HG03442 (cell line): ENCODE measurements around the gene ALG8.
A peak's percentile ranks its signal among the peaks of the same experiment; 100 is the strongest.
"Not testable (repeated sequence)": the region's sequence is repeated elsewhere in the genome, so short reads cannot be mapped to it uniquely, and the experiment has no call there.

Source experiments
- ATAC-seq: cut with Tn5 transposase; IDR thresholded peaks from one replicate; pipeline ENCODE4 v1.9.1; 2021; ENCODE audit warnings: mild to moderate bottlenecking, moderate library complexity; ENCODE audit not compliant: unreplicated experiment

Gene ALG8

GRCh38 chr11:78139422-78140391 is at the start of gene ALG8:
TSS of gene ALG8 (minus strand) at chr11:78139626. CDS start at chr11:78139588, 38 bp downstream.
- peak; percentile 85 for ATAC-seq

- ATAC-seq = peak; percentile 95
These were observed 49.1 kb upstream of the ALG8 start, which contains the start of the genes KCTD21 and USP35 for GRCh38 chr11:78188286-78189173. TSS of gene KCTD21 (minus strand) at chr11:78188626. CDS start at chr11:78174554, 14,072 bp downstream. TSS of gene USP35 (plus strand) at chr11:78188919. CDS start at chr11:78196246, 7,327 bp downstream.

DNA sequence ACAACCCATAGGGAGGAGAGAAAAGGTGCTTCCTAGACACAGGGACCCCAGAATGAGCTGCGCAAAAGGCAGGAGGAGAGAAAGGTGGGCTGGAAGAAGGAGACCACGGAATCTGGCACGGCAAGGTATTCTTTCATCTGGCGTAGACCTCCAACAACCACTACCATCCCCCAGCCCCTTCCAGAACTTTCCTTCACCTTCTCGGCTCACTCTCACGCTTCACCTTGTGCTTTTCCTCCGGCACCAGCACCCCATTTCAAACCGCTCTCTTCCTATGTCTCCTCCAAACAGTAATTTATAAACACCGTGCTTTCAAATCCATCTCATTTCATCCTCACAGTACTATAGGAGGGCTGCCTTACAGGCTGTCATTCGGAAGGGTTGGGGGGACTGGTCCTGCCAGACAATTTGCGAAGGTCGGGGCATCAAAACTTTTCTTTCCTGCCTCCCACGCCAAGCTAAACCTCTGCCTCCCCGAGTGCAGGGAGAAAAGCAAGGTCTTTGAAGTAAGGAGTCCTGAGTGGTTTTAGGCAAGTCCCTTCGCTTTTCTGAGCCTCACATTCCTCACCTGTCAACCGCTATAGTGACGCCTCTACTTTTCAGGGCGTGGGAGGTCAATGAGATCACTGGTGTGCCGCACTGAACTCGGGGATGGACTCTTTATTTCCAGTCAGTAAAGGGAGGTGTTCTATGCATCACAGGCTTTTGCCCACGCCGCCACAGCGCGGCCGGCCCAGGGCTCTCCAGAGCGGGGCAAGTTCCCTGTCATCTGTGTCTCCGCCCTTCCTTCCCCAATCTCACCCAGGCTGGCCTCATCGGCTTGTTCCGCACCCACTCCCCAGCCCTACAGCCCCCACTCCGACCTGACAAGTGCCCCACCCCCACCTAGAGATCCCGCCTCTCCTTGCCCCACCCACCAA is 48.2 kb upstream of the ALG8 start:
- ATAC-seq = peak; percentile 14

- no peak for ATAC-seq
These were observed 41.8 kb upstream of the ALG8 start for GRCh38 chr11:78181185-78181584.

GRCh38 chr11:78180751-78181150 is 41.3 kb upstream of the ALG8 start:
- ATAC-seq = no peak

- no peak for ATAC-seq
These were observed 40.1 kb upstream of the ALG8 start for GRCh38 chr11:78179459-78180071.

- no peak for ATAC-seq
These were observed 37.8 kb upstream of the ALG8 start for GRCh38 chr11:78177216-78177615.

DNA sequence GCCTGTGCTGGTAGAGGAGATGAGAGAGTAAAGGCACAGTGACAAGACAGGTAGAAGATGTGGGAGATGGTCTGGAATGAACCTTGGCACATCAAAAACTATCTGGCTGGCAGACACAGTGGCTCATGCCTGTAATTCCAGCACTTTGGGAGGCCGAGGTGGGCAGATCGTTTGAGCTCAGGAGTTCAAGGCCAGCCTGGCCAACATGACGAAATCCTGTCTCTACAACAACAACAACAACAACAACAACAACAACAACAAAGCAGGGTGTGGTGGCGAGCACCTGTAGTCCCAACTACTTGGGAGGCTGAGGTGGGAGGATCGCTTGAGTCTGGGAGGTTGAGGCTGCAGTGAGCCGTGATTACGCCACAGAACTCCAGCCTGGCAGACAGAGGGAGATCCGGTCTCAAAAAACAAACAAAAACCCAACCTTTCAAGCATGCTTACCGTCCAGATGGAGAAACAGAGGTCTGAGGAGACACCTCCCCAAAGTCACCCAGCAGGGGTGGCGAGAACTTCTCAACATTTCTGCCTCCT is 37.2 kb upstream of the ALG8 start:
- ATAC-seq = no peak

DNA sequence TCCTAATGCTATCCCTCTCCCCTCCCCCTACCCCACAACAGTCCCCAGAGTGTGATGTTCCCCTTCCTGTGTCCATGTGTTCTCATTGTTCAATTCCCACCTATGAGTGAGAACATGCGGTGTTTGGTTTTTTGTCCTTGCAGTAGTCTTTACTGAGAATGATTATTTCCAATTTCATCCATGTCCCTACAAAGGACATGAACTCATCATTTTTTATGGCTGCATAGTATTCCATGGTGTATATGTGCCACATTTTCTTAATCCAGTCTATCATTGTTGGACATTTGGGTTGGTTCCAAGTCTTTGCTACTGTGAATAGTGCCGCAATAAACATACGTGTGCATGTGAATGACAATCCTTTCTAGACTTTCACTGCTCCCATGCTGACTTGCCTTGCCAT is 36.4 kb upstream of the ALG8 start:
- not testable (repeated sequence) for ATAC-seq

GRCh38 chr11:78171951-78172350 is 32.5 kb upstream of the ALG8 start:
- ATAC-seq = no peak

- no peak for ATAC-seq
These were observed 31.6 kb upstream of the ALG8 start for GRCh38 chr11:78170874-78171549.

- no peak for ATAC-seq
These were observed 31.0 kb upstream of the ALG8 start for GRCh38 chr11:78170413-78170812.

- no peak for ATAC-seq
These were observed 29.4 kb upstream of the ALG8 start for GRCh38 chr11:78168539-78169477.

GRCh38 chr11:78166855-78167469 is 27.5 kb upstream of the ALG8 start:
- no peak for ATAC-seq

- ATAC-seq = no peak
These were observed 25.0 kb upstream of the ALG8 start for GRCh38 chr11:78164471-78164870.

DNA sequence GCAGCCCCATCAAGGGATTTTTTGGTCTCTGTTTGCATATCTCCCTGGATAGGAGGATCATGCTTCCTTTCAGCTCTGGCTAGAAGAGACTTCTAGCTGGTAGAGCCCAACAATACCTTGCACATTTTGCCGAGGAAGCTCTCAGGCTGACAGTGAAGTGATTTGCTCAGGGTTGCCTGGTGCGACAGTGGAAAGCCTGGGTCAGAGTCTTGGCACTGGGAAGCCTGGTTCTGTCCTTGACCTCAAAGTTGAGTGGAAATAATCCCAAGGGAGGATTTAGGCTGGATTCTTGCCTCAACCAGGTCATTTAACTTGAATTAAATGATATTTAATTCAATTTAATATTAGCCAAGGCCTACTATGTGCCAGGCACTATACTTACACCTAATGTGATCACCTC is 24.4 kb upstream of the ALG8 start:
- ATAC-seq = no peak

- ATAC-seq = no peak
These were observed 22.5 kb upstream of the ALG8 start for GRCh38 chr11:78161962-78162371.
